ENCODE data around the gene E2F3. TPM values are rescaled to one million over a fixed set of nuclear protein-coding genes. Genes with fewer than 3 reads are reported as not detected.

The E2F3 gene
- total RNA-seq, 2 experiments from 2014 or later: 16.0 to 17.0 TPM

- ChIA-PET CTCF (interaction anchor here (1.3 to 1.9 kb wide), 3 partner anchors 13 to 59 kb away, joined by 3 to 5 read pairs (median 3); no protein-coding TSS in a partner anchor), POLR2A (interaction anchor here (0.5 to 0.6 kb wide), 2 partner anchors 159 to 544 kb away, joined by 3 read pairs; no protein-coding TSS in a partner anchor)
- Mint-ChIP-seq H3K27me3 (no peaks in the 10 kb centered on the region), H3K36me3 (ENCODE audit: low read depth) (peaks cover 24% of the 10 kb centered on the region), H3K9me3 (peaks cover under 1% of the 10 kb centered on the region), H3K4me3 (no peak overlapping the region), H3K4me1 (ENCODE audit: low read depth) (peaks cover 23% of the 10 kb centered on the region), H3K27ac (no peak overlapping the region)
- DNase-seq (no peak), ATAC-seq (no peak)
- TF ChIP-seq CTCF (IDR thresholded peaks at IDR 0.05): no peak
- intact Hi-C loops (cut with micrococcal nuclease): no loop called here
Observed at GRCh38 chr6:20458027-20458894, 56.6 kb downstream of the E2F3 start.

GRCh38 chr6:20459682-20460081 lies 58.0 kb downstream of the E2F3 start:
- TF ChIP-seq CTCF (IDR thresholded peaks at IDR 0.05): no peak
- Mint-ChIP-seq H3K4me3 (no peak overlapping the region), H3K27me3 (no peaks in the 10 kb centered on the region), H3K36me3 (ENCODE audit: low read depth) (peaks cover 31% of the 10 kb centered on the region), H3K9me3 (peaks cover 4% of the 10 kb centered on the region), H3K4me1 (ENCODE audit: low read depth) (peaks cover 14% of the 10 kb centered on the region), H3K27ac (no peak overlapping the region)
- ChIA-PET CTCF (interaction anchor here (1.9 kb wide), 1 partner anchor 55 kb away, joined by 5 read pairs; no protein-coding TSS in a partner anchor), POLR2A (interaction anchor here (1.1 kb wide), 1 partner anchor 57 kb away, joined by 3 read pairs; no protein-coding TSS in a partner anchor)
- DNase-seq (no peak), ATAC-seq (no peak)
- intact Hi-C loops (cut with micrococcal nuclease): no loop called here

- no peak for TF ChIP-seq CTCF (IDR thresholded peaks at IDR 0.05)
- Mint-ChIP-seq H3K36me3 (ENCODE audit: low read depth) (peaks cover 40% of the 10 kb centered on the region), H3K27ac (no peak overlapping the region), H3K27me3 (no peaks in the 10 kb centered on the region), H3K9me3 (peaks cover 4% of the 10 kb centered on the region), H3K4me3 (no peak overlapping the region), H3K4me1 (ENCODE audit: low read depth) (peaks cover 13% of the 10 kb centered on the region)
- ChIA-PET CTCF (no interaction called here), POLR2A (no interaction called here)
- ATAC-seq (no peak), DNase-seq (no peak)
- intact Hi-C loops (cut with micrococcal nuclease): no loop called here
Observed at GRCh38 chr6:20461576-20461975, 59.9 kb downstream of the E2F3 start.

- POLR2A ChIA-PET: interaction anchor here (1.3 kb wide), 1 partner anchor 9 kb away, joined by 3 read pairs; no protein-coding TSS in a partner anchor
- Mint-ChIP-seq H3K9me3 (peaks cover 4% of the 10 kb centered on the region), H3K27me3 (no peaks in the 10 kb centered on the region), H3K4me1 (ENCODE audit: low read depth) (peaks cover 30% of the 10 kb centered on the region), H3K36me3 (ENCODE audit: low read depth) (peaks cover 42% of the 10 kb centered on the region), H3K27ac (no peak overlapping the region), H3K4me3 (no peak overlapping the region)
- CTCF ChIA-PET: no interaction called here
- ATAC-seq: no peak
- TF ChIP-seq CTCF (IDR thresholded peaks at IDR 0.05): no peak
- no peak for DNase-seq
- intact Hi-C loops (cut with micrococcal nuclease): no loop called here
Observed at GRCh38 chr6:20463396-20463795, 61.7 kb downstream of the E2F3 start.

- Mint-ChIP-seq H3K4me3 (no peak overlapping the region), H3K9me3 (peaks cover 4% of the 10 kb centered on the region), H3K4me1 (ENCODE audit: low read depth) (peaks cover 30% of the 10 kb centered on the region), H3K27ac (no peak overlapping the region), H3K36me3 (ENCODE audit: low read depth) (peaks cover 41% of the 10 kb centered on the region), H3K27me3 (no peaks in the 10 kb centered on the region)
- intact Hi-C loops (cut with micrococcal nuclease): no loop called here
- no peak for TF ChIP-seq CTCF (IDR thresholded peaks at IDR 0.05)
- no peak for ATAC-seq
- no peak for DNase-seq
- ChIA-PET POLR2A (interaction anchor here (1.3 kb wide), 1 partner anchor 8 kb away, joined by 3 read pairs; no protein-coding TSS in a partner anchor), CTCF (no interaction called here)
Observed at GRCh38 chr6:20464041-20464440, 62.4 kb downstream of the E2F3 start.

Data from activated CD8-positive, alpha-beta T cell treated with anti-CD3 and anti-CD28 coated beads for 36 hours (primary cell).